PC-9 (cell line): ENCODE measurements around the gene TGFBR1.

ENCODE experiments used
- EZH2 ChIP-seq: fragments of 200-600 bp; sonication (generic); IDR thresholded peaks from 2 replicates; pipeline ENCODE4 v1.8.0; 2017; ENCODE audit warnings: antibody characterized with exemption, low read depth
- TF ChIP-seq, protein P1 (sequence below): fragments of 200-600 bp; sonication (generic); conservative IDR thresholded peaks from 2 replicates; pipeline ENCODE4 v1.6.1; 2017; ENCODE audit warnings: mixed run types, antibody characterized with exemption, mild to moderate bottlenecking, moderate library complexity

DNA sequence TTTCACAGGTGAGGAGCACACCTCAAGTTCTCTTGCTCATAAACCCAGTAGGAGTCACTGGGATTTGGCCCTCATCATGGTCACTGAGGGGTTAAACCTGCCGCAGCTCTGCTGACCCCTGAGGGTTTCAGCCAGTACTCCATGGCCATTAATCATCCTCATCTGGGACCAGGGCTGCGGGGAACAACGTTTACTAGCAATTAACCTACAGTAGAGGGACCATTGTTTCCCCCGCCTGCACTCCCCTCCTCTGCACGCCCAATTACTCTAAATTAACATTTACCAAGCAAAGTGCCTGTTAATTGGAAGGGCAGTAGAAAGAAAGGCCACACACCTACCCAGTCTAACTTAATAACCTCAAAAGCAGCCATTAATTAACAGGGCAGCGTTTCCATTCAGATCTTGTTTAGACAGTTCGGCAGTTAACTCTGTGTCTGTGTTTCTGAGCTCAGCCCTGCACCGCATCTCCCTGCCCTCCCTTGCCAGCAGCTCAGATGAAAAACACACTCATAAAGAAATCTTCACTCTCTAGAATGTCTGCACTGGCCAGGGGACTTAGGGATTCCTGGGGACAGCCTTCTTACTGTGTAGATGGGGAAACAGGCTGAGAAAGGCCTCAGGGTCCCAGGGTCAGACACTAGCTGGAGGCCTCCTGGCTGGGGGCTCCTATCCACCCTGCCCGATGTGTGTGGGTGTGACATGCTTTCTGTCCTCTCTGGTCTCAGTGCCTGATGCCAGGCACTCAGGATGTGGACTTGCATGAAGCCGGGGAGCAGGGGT is 65.3 kb downstream of the TGFBR1 start:
- TF ChIP-seq, protein P1, sequence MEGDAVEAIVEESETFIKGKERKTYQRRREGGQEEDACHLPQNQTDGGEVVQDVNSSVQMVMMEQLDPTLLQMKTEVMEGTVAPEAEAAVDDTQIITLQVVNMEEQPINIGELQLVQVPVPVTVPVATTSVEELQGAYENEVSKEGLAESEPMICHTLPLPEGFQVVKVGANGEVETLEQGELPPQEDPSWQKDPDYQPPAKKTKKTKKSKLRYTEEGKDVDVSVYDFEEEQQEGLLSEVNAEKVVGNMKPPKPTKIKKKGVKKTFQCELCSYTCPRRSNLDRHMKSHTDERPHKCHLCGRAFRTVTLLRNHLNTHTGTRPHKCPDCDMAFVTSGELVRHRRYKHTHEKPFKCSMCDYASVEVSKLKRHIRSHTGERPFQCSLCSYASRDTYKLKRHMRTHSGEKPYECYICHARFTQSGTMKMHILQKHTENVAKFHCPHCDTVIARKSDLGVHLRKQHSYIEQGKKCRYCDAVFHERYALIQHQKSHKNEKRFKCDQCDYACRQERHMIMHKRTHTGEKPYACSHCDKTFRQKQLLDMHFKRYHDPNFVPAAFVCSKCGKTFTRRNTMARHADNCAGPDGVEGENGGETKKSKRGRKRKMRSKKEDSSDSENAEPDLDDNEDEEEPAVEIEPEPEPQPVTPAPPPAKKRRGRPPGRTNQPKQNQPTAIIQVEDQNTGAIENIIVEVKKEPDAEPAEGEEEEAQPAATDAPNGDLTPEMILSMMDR, result no peak
- TF ChIP-seq EZH2, result no peak
